HepG2 (cell line): ENCODE results near the gene ZNF547. TPM values are rescaled to one million over a fixed set of nuclear protein-coding genes. Genes with fewer than 3 reads are reported as not detected.
A peak's percentile ranks its signal among the peaks of the same experiment; 100 is the strongest.

ENCODE experiments used
- CREB1 ChIP-seq, 2 experiments: fragments of 450-650 bp in 1 of 2; IDR thresholded peaks; 2 replicates each; pipeline ENCODE4 v1.6.1; 2016 to 2017; ENCODE audit warnings: control low read depth in 1 of 2, mild to moderate bottlenecking in 1 of 2, missing compliant biosample characterization in 1 of 2, missing genetic modification characterization in 1 of 2
- HES4 ChIP-seq: sonication (generic); formaldehyde crosslinking; IDR thresholded peaks from 2 replicates; pipeline ENCODE4 v1.9.0; 2021; ENCODE audit warnings: mild to moderate bottlenecking, missing genetic modification reagents, borderline replicate concordance
- MED1 ChIP-seq: sonication (generic); formaldehyde crosslinking; IDR thresholded peaks from 2 replicates; pipeline ENCODE4 v1.4.0; 2020; ENCODE audit warnings: missing genetic modification reagents
- NCOA1 ChIP-seq: sonication (generic); formaldehyde crosslinking; IDR thresholded peaks from 2 replicates; pipeline ENCODE4 v1.9.0; 2021; ENCODE audit warnings: missing genetic modification reagents
- RARG ChIP-seq: sonication (generic); formaldehyde crosslinking; IDR thresholded peaks from 2 replicates; pipeline ENCODE4 v1.4.0; 2020; ENCODE audit warnings: low read depth, mild to moderate bottlenecking, missing genetic modification reagents
- SALL2 ChIP-seq: sonication (generic); formaldehyde crosslinking; IDR thresholded peaks from 2 replicates; pipeline ENCODE4 v1.8.1; 2023; ENCODE audit warnings: mild to moderate bottlenecking, missing genetic modification reagents, inconsistent platforms
- SPEN ChIP-seq: sonication (generic); formaldehyde crosslinking; IDR thresholded peaks from 2 replicates; pipeline ENCODE4 v1.5.1; 2020; ENCODE audit warnings: low read depth, mild to moderate bottlenecking, missing genetic modification reagents
- YEATS2 ChIP-seq: sonication (generic); formaldehyde crosslinking; IDR thresholded peaks from 2 replicates; pipeline ENCODE4 v1.4.0; 2020; ENCODE audit warnings: missing genetic modification reagents, borderline replicate concordance
- ZC3H4 ChIP-seq: sonication (generic); formaldehyde crosslinking; IDR thresholded peaks from 2 replicates; pipeline ENCODE4 v1.4.0; 2020; ENCODE audit warnings: missing genetic modification reagents, borderline replicate concordance
- ZNF101 ChIP-seq: sonication (generic); formaldehyde crosslinking; IDR thresholded peaks from 2 replicates; pipeline ENCODE4 v1.4.0; 2020; ENCODE audit warnings: mild to moderate bottlenecking, low read depth, missing genetic modification reagents, borderline replicate concordance
- ZNF274 ChIP-seq: sonication (generic); formaldehyde crosslinking; IDR thresholded peaks from 2 replicates; pipeline ENCODE4 v1.5.1; 2020; ENCODE audit warnings: mild to moderate bottlenecking, missing genetic modification reagents
- ZNF530 ChIP-seq: sonication (generic); formaldehyde crosslinking; IDR thresholded peaks from 2 replicates; pipeline ENCODE4 v1.5.0; 2020; ENCODE audit warnings: low read depth, mild to moderate bottlenecking, missing genetic modification reagents
- ZNF556 ChIP-seq: sonication (generic); formaldehyde crosslinking; IDR thresholded peaks from 2 replicates; pipeline ENCODE4 v1.4.0; 2020; ENCODE audit warnings: mild to moderate bottlenecking, missing genetic modification reagents, borderline replicate concordance
- polyA plus RNA-seq, 8 experiments: library from polyadenylated mRNA; depleted of rRNA in 3 of 8; stranded (reverse) in 7 of 8; unstranded in 1 of 8; fragments of >200 nt; fragmentation: Illumina TruSeq in 4 of 8; extraction: Trizol in 4 of 8; gene quantifications; 2 replicates each; pipeline versions ENCODE4 v1.2.1 to v1.2.3, GENCODE V29; 2011 to 2016; ENCODE audit warnings: low read depth in 4 of 8, missing spikeins in 1 of 8, mixed read lengths in 1 of 8; ENCODE audit not compliant: insufficient read depth in 1 of 8
- total RNA-seq, 5 experiments: library from RNA; depleted of rRNA; stranded (reverse); fragments of >200 nt; fragmentation: Illumina TruSeq; extraction: Trizol; gene quantifications; 2 replicates each; pipeline ENCODE4 v1.2.3, GENCODE V29; 2016; ENCODE audit warnings: low read depth in 1 of 5
- TF ChIP-seq, protein P1 (sequence below), 2 experiments: sonication (generic) in 1 of 2; formaldehyde crosslinking in 1 of 2; IDR thresholded peaks; 2 replicates each; pipeline versions ENCODE4 v1.4.0 to v1.6.1; 2016 to 2020; ENCODE audit warnings: borderline replicate concordance in 1 of 2, low read depth in 1 of 2, mild to moderate bottlenecking in 1 of 2, missing genetic modification reagents in 1 of 2
- TF ChIP-seq, protein P2 (sequence below): sonication (generic); formaldehyde crosslinking; IDR thresholded peaks from 2 replicates; pipeline ENCODE4 v1.8.0; 2022; ENCODE audit warnings: mild to moderate bottlenecking, missing genetic modification reagents, borderline replicate concordance
- TF ChIP-seq, protein P3 (sequence below): sonication (generic); formaldehyde crosslinking; IDR thresholded peaks from 2 replicates; pipeline ENCODE4 v1.5.0; 2020; ENCODE audit warnings: missing genetic modification reagents
- TF ChIP-seq, protein P4 (sequence below): sonication (generic); formaldehyde crosslinking; conservative IDR thresholded peaks from 2 replicates; pipeline ENCODE4 v1.5.0; 2020; ENCODE audit warnings: missing genetic modification reagents

The ZNF547 gene
- total and polyA plus RNA-seq, 2 of the 13 experiments (the other 11 are each of a cell fraction or from before 2014, with no cell fraction given): 2.0 to 2.6 TPM

DNA sequence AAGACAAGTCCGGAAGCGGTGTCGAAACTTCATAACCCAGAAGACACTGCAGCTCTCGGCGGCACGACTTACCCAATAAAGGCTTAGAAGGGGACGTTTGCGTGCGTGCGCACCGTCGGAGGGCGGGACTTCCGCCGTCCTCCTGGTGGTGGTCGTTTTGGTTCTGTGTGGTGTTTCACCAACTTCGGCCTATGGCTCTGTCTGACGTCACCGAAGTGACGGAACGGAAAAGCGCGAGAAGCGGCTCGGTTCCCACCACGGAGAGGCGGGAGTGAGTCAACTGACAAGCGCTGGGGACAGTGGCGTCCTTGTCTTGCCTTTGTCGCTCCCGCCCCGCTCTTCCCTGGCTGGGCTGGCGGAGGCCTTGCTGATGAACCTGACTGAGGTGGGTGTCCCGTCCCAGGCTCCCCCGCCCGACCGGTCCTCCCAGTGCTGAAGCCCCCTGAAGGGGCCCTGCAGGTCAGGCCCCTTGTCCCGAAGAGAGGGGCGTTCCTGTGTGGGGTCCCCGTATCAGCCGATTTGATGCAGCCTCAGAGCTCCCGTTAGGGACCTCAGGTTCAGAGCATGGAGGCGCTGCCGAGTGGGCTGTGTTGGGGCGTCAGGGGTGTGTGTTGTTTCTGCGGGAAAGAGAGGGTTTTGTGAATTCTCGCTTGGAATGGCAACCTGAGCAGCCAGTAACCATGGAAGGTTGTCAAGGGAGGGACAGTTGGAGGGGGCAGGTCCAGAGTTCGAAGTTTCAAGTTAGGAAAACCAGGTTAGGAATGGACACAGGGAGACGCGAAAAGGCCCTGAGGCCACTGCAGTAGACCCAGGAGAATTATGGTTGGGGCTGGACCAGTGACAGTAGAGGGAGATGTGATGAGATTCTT is 26.6 kb downstream of the ZNF547 start, which contains the start of gene ZNF548 (continued):
- TF ChIP-seq ZC3H4 (CRISPR knock-in tag) (no peak), SALL2 (CRISPR knock-in tag) (no peak; the same call in 1 of the 2 replicates), SPEN (peak; percentile 90), HES4 (CRISPR knock-in tag) (no peak), CREB1 (IDR thresholded peaks at IDR 0.05) (peak; percentile 99), CREB1 (CRISPR knock-in tag; IDR thresholded peaks at IDR 0.05) (peak; percentile 97), YEATS2 (CRISPR knock-in tag) (peak; percentile 96; the same call in 1 of the 2 replicates), ZNF530 (CRISPR knock-in tag) (no peak), ZNF556 (CRISPR knock-in tag) (peak; percentile 39; the same call in 1 of the 2 replicates), ZNF101 (CRISPR knock-in tag) (no peak), ZNF274 (CRISPR knock-in tag) (no peak), NCOA1 (CRISPR knock-in tag) (0 out of 2 replicates have a peak, but pooled peaks have one; percentile 69), RARG (CRISPR knock-in tag) (no peak), MED1 (CRISPR knock-in tag) (peak; percentile 49; the same call in 1 of the 2 replicates)
- TF ChIP-seq, protein P1, sequence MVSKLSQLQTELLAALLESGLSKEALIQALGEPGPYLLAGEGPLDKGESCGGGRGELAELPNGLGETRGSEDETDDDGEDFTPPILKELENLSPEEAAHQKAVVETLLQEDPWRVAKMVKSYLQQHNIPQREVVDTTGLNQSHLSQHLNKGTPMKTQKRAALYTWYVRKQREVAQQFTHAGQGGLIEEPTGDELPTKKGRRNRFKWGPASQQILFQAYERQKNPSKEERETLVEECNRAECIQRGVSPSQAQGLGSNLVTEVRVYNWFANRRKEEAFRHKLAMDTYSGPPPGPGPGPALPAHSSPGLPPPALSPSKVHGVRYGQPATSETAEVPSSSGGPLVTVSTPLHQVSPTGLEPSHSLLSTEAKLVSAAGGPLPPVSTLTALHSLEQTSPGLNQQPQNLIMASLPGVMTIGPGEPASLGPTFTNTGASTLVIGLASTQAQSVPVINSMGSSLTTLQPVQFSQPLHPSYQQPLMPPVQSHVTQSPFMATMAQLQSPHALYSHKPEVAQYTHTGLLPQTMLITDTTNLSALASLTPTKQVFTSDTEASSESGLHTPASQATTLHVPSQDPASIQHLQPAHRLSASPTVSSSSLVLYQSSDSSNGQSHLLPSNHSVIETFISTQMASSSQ (IDR thresholded peaks at IDR 0.05; ENCODE audit: low read depth): no peak
- TF ChIP-seq, protein P1 (CRISPR knock-in tag; IDR thresholded peaks at IDR 0.05; ENCODE audit: borderline replicate concordance): 0 out of 2 replicates have a peak, but pooled peaks have one; percentile 14
- TF ChIP-seq, protein P2, sequence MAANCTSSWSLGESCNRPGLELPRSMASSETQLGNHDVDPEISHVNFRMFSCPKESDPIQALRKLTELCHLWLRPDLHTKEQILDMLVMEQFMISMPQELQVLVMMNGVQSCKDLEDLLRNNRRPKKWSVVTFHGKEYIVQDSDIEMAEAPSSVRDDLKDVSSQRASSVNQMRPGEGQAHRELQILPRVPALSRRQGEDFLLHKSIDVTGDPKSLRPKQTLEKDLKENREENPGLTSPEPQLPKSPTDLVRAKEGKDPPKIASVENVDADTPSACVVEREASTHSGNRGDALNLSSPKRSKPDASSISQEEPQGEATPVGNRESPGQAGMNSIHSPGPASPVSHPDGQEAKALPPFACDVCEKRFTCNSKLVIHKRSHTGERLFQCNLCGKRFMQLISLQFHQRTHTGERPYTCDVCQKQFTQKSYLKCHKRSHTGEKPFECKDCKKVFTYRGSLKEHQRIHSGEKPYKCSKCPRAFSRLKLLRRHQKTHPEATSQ (CRISPR knock-in tag): no peak
- TF ChIP-seq, protein P3, sequence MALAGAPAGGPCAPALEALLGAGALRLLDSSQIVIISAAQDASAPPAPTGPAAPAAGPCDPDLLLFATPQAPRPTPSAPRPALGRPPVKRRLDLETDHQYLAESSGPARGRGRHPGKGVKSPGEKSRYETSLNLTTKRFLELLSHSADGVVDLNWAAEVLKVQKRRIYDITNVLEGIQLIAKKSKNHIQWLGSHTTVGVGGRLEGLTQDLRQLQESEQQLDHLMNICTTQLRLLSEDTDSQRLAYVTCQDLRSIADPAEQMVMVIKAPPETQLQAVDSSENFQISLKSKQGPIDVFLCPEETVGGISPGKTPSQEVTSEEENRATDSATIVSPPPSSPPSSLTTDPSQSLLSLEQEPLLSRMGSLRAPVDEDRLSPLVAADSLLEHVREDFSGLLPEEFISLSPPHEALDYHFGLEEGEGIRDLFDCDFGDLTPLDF (CRISPR knock-in tag): no peak
- TF ChIP-seq, protein P4, sequence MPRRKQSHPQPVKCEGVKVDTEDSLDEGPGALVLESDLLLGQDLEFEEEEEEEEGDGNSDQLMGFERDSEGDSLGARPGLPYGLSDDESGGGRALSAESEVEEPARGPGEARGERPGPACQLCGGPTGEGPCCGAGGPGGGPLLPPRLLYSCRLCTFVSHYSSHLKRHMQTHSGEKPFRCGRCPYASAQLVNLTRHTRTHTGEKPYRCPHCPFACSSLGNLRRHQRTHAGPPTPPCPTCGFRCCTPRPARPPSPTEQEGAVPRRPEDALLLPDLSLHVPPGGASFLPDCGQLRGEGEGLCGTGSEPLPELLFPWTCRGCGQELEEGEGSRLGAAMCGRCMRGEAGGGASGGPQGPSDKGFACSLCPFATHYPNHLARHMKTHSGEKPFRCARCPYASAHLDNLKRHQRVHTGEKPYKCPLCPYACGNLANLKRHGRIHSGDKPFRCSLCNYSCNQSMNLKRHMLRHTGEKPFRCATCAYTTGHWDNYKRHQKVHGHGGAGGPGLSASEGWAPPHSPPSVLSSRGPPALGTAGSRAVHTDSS (CRISPR knock-in tag): no peak
